HEK293 (cell line): ENCODE measurements around the gene ABHD4.

ENCODE experiments used
- CTCF ChIA-PET: fragments of 350-600 bp; formaldehyde crosslinking; extraction: SDS; loops from one replicate; lab custom pipeline; 2021; ENCODE audit warnings: antibody characterized with exemption; lab: Yijun Ruan, JAX
- POLR2A ChIA-PET: fragments of 300-600 bp; formaldehyde crosslinking; extraction: SDS; loops from one replicate; lab custom pipeline; 2020; ENCODE audit warnings: antibody characterized with exemption, inconsistent platforms; lab: Yijun Ruan, JAX
- H3K27ac ChIP-seq: fragments of 200-500 bp; sonication (Bioruptor generic); 2 replicates; pipeline ENCODE4 v1.5.1; 2014; ENCODE audit warnings: low read depth, low read length, control low read depth, inconsistent platforms; ENCODE audit errors: extremely low read depth
- H3K36me3 ChIP-seq, 2 experiments: fragments of 200-500 bp in 1 of 2; sonication (Bioruptor generic) in 1 of 2; 1 replicate in 1 of 2; 2 replicates in 1 of 2; pipeline ENCODE4 v1.5.1; 2014 to 2017; ENCODE audit warnings: inconsistent platforms in 2 of 2, low read length in 2 of 2; ENCODE audit not compliant: control insufficient read depth in 2 of 2, insufficient read depth in 1 of 2
- H3K4me1 ChIP-seq: fragments of 200-500 bp; sonication (Bioruptor generic); 2 replicates; pipeline ENCODE4 v1.5.1; 2014; ENCODE audit warnings: mild to moderate bottlenecking, low read length, inconsistent platforms; ENCODE audit not compliant: control insufficient read depth, insufficient read depth
- H3K4me3 ChIP-seq: 2 replicates; pipeline ENCODE4 v1.5.1; 2011; ENCODE audit warnings: low read depth, mild to moderate bottlenecking, control low read depth, low read length, moderate library complexity
- H3K9me3 ChIP-seq: fragments of 200-500 bp; sonication (Bioruptor generic); 2 replicates; pipeline ENCODE4 v1.5.1; 2014; ENCODE audit warnings: low read depth, low read length, inconsistent platforms; ENCODE audit not compliant: control insufficient read depth, insufficient read depth
- CTCF ChIP-seq: fragments of 450-650 bp; formaldehyde crosslinking; IDR thresholded peaks from 2 replicates; pipeline ENCODE4 v1.5.1; 2016; ENCODE audit warnings: missing biosample characterization, missing genetic modification characterization
- KLF10 ChIP-seq: fragments of 450-650 bp; IDR thresholded peaks from 2 replicates; pipeline ENCODE4 v1.5.1; 2018; ENCODE audit warnings: missing biosample characterization, mild to moderate bottlenecking, missing genetic modification characterization
- PRDM4 ChIP-seq: fragments of 450-650 bp; formaldehyde crosslinking; IDR thresholded peaks from 2 replicates; pipeline ENCODE4 v1.5.1; 2017; ENCODE audit warnings: missing biosample characterization, missing genetic modification characterization
- TRIM28 ChIP-seq: IDR thresholded peaks from 2 replicates; pipeline ENCODE4 v1.6.1; 2011; ENCODE audit warnings: low read length, control low read depth, borderline replicate concordance
- ZBTB44 ChIP-seq: fragments of 450-650 bp; IDR thresholded peaks from 2 replicates; pipeline ENCODE4 v1.5.1; 2018; ENCODE audit warnings: missing biosample characterization, mild to moderate bottlenecking, missing genetic modification characterization
- ZFP41 ChIP-seq: fragments of 450-650 bp; formaldehyde crosslinking; IDR thresholded peaks from 2 replicates; pipeline ENCODE4 v1.5.1; 2016; ENCODE audit warnings: missing biosample characterization, missing genetic modification characterization, borderline replicate concordance
- ZNF155 ChIP-seq: fragments of 450-650 bp; formaldehyde crosslinking; IDR thresholded peaks from 2 replicates; pipeline ENCODE4 v1.5.1; 2016; ENCODE audit warnings: missing biosample characterization, missing genetic modification characterization
- ZNF16 ChIP-seq: fragments of 450-650 bp; formaldehyde crosslinking; IDR thresholded peaks from 2 replicates; pipeline ENCODE4 v1.5.1; 2016; ENCODE audit warnings: low read depth, missing biosample characterization, missing genetic modification characterization
- ZNF248 ChIP-seq: fragments of 450-650 bp; formaldehyde crosslinking; IDR thresholded peaks from 2 replicates; pipeline ENCODE4 v1.5.1; 2017; ENCODE audit warnings: missing biosample characterization, missing genetic modification characterization
- ZNF362 ChIP-seq: fragments of 450-650 bp; formaldehyde crosslinking; IDR thresholded peaks from 2 replicates; pipeline ENCODE4 v1.5.1; 2016; ENCODE audit warnings: missing biosample characterization, missing genetic modification characterization
- ZNF501 ChIP-seq: fragments of 450-650 bp; formaldehyde crosslinking; IDR thresholded peaks from 2 replicates; pipeline ENCODE4 v1.5.1; 2016; ENCODE audit warnings: missing biosample characterization, missing genetic modification characterization
- ZNF571 ChIP-seq: fragments of 450-650 bp; formaldehyde crosslinking; IDR thresholded peaks from 2 replicates; pipeline ENCODE4 v1.5.0; 2017; ENCODE audit warnings: missing biosample characterization, missing genetic modification characterization
- ZNF610 ChIP-seq: fragments of 450-650 bp; formaldehyde crosslinking; IDR thresholded peaks from 2 replicates; pipeline ENCODE4 v1.5.1; 2016; ENCODE audit warnings: missing biosample characterization, missing genetic modification characterization, borderline replicate concordance
- ZNF629 ChIP-seq: fragments of 450-650 bp; formaldehyde crosslinking; IDR thresholded peaks from 2 replicates; pipeline ENCODE4 v1.5.1; 2017; ENCODE audit warnings: missing biosample characterization, missing genetic modification characterization
- ZNF776 ChIP-seq: fragments of 450-650 bp; formaldehyde crosslinking; IDR thresholded peaks from 2 replicates; pipeline ENCODE4 v1.5.0; 2017; ENCODE audit warnings: missing biosample characterization, missing genetic modification characterization, borderline replicate concordance
- ZNF837 ChIP-seq: fragments of 450-650 bp; formaldehyde crosslinking; IDR thresholded peaks from 2 replicates; pipeline ENCODE4 v1.5.1; 2016; ENCODE audit warnings: missing biosample characterization, missing genetic modification characterization

ABHD4 gene

GRCh38 chr14:22598099-22598895, at the start of gene ABHD4 (continued):
- TF ChIP-seq ZNF501 (no peak), ZNF155 (no peak), CTCF (tag by site-specific recombination) (no peak; the same call in 1 of the 2 replicates), ZNF610 (no peak)

GRCh38 chr14:22549324-22549962, 48.7 kb upstream of the ABHD4 start:
- TF ChIP-seq ZNF571 (tag by site-specific recombination), result no peak
- no peak for TF ChIP-seq ZFP41
- no peak for TF ChIP-seq PRDM4
- no peak for TF ChIP-seq ZNF248 (tag by site-specific recombination)
- TF ChIP-seq ZNF629 (tag by site-specific recombination), result no peak
- no peak for TF ChIP-seq ZNF776
- no peak for TF ChIP-seq ZNF362
- TF ChIP-seq TRIM28, result no peak
- no peak for TF ChIP-seq ZNF837
- TF ChIP-seq, all 188 proteins: peak for 0
- H3K27ac ChIP-seq, result no peak overlapping the region
- CTCF ChIA-PET, result interaction anchor here (0.5 to 1.2 kb wide), 3 partner anchors 10 to 294 kb away, joined by 3 to 5 read pairs (median 5); no protein-coding TSS in a partner anchor
- H3K4me1 ChIP-seq, result no peaks in the 10 kb centered on the region
- no peaks in the 10 kb centered on the region for H3K36me3 ChIP-seq
- H3K9me3 ChIP-seq, result no peaks in the 10 kb centered on the region
- no peak overlapping the region for H3K4me3 ChIP-seq
- POLR2A ChIA-PET, result no interaction called here

- no peaks in the 10 kb centered on the region for H3K4me1 ChIP-seq
- TF ChIP-seq ZBTB44 (peak; percentile 70), ZNF16 (no peak), KLF10 (tag by site-specific recombination) (no peak)
- H3K36me3 ChIP-seq, result no peaks in the 10 kb centered on the region
- no peak overlapping the region for H3K27ac ChIP-seq
- POLR2A ChIA-PET, result no interaction called here
- H3K4me3 ChIP-seq, result no peak overlapping the region
- H3K9me3 ChIP-seq, result no peaks in the 10 kb centered on the region
- CTCF ChIA-PET, result interaction anchor here (0.5 to 1.2 kb wide), 4 partner anchors 10 to 304 kb away, joined by 3 to 5 read pairs (median 4); no protein-coding TSS in a partner anchor
Measured at GRCh38 chr14:22549981-22550673, 48.0 kb upstream of the ABHD4 start.
